Left lung (tissue), 10 donors: ENCODE measurements around the gene RFX4. TPM values are rescaled to one million over a fixed set of nuclear protein-coding genes. Genes with fewer than 3 reads are reported as not detected.

Experiments
- ATAC-seq: fragments of 200-7000 bp; cut with Tn5 transposase; one replicate; pipeline ENCODE4 v1.9.1; 2020; ENCODE audit warnings: moderate library complexity
- DNase-seq, 4 donors: peaks; one replicate each; pipeline ENCODE4 v3.0.0-alpha.2; 2013 to 2020
- H3K27ac ChIP-seq, 2 donors: fragments of 200-600 bp; sonication (generic) in 1 of 2; one replicate each; pipeline versions ENCODE4 v1.5.0 to v1.8.0; 2020 to 2021
- H3K27me3 ChIP-seq, 2 donors: fragments of 200-600 bp; sonication (generic) in 1 of 2; one replicate each; pipeline versions ENCODE4 v1.5.0 to v1.8.0; 2020 to 2021
- H3K36me3 ChIP-seq, 2 donors: fragments of 200-600 bp; sonication (generic) in 1 of 2; one replicate each; pipeline versions ENCODE4 v1.5.0 to v1.8.0; 2020 to 2021
- H3K4me1 ChIP-seq, 2 donors: fragments of 200-600 bp; one replicate each; pipeline ENCODE4 v1.8.0; 2021
- H3K4me3 ChIP-seq, 2 donors: fragments of 200-600 bp; sonication (generic) in 1 of 2; one replicate each; pipeline versions ENCODE4 v1.5.0 to v1.8.0; 2020 to 2021; ENCODE audit warnings: mild to moderate bottlenecking in 1 of 2
- H3K9me3 ChIP-seq, 2 donors: fragments of 200-600 bp; sonication (generic) in 1 of 2; one replicate each; pipeline versions ENCODE4 v1.5.0 to v1.8.0; 2020 to 2021
- intact Hi-C, 2 donors: fragments of 100-400 bp; cut with DNase I; formaldehyde crosslinking; loops; one replicate each; pipeline versions ENCODE4 v1.11.2 to v1.14.2; 2022
- polyA plus RNA-seq, 6 donors: library from polyadenylated mRNA; unstranded; fragments of 120-200 nt; gene quantifications; one replicate each; pipeline ENCODE4 v1.2.1, GENCODE V29; 2013; ENCODE audit not compliant: insufficient read length in 6 of 6
- total RNA-seq, 2 donors: library from RNA; stranded (reverse); fragmentation: NEBNext Ultra II Directional; extraction: Animal tissue kit (Norgen Biotek cat#: 25700); gene quantifications; one replicate each; pipeline ENCODE4 v1.2.1, GENCODE V29; 2021
- TF ChIP-seq, protein P1 (sequence below), 2 donors: fragments of 200-600 bp; sonication (generic) in 1 of 2; IDR thresholded peaks; one replicate each; pipeline versions ENCODE4 v1.5.0 to v1.8.0; 2021; ENCODE audit warnings: antibody characterized with exemption in 2 of 2
- donor health status: DM: no; HTN: yes; CAD: no.
- donor health status: DM: no; HTN: no; CAD: no.

Gene RFX4
- total and polyA plus RNA-seq, 8 donors: 0.09 TPM; not detected in 7

DNA sequence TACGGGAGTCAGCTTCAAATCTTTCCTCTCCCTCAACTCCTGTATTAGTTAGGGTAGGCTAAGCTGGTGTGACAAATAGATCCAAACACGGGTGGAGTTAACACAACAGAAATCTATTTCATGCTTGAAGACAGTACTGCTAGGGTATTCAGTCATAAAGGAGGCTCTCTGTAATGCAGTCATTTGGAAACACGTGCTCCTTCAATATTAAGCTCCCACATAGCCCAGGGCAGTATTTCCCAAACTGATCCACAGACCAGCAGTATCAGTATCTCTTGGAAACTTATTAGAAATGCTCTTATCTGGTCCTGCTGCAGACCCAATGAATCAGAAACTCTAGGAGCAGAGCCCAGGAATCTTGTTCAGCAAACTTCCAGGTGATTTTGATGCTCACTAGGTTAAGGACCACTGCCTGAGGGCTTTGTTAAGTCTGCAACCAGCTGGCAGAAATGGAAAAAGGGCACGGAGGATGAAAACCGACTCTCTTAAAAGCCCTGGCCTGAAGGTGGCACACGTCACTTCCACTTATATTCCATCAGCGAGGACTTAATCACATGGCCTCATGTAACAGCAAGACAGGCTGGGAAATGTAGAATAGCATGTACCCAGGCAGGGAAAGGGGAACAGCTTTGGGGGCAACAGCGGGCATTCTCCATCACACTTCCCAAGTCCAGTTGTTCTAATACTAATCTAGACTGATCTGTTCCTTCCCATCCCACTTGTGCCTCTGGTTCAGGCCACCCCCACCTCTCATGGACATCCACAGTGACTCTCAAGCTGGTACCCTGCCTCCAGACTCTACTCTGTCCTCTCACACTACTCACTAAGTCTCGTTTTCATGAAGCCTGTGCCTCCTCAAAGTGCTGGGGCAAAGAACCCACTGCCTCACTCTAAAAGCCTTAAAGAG lies 153.5 kb downstream of the RFX4 start:
- Histone ChIP-seq H3K27ac (no peak overlapping the region), H3K4me1 (peaks cover 0 to 2% of the 10 kb centered on the region in 2 donors), H3K36me3 (no peaks in the 10 kb centered on the region), H3K27me3 (no peaks in the 10 kb centered on the region), H3K9me3 (no peaks in the 10 kb centered on the region), H3K4me3 (no peak overlapping the region)
- DNase-seq: no peak
- TF ChIP-seq, protein P1, sequence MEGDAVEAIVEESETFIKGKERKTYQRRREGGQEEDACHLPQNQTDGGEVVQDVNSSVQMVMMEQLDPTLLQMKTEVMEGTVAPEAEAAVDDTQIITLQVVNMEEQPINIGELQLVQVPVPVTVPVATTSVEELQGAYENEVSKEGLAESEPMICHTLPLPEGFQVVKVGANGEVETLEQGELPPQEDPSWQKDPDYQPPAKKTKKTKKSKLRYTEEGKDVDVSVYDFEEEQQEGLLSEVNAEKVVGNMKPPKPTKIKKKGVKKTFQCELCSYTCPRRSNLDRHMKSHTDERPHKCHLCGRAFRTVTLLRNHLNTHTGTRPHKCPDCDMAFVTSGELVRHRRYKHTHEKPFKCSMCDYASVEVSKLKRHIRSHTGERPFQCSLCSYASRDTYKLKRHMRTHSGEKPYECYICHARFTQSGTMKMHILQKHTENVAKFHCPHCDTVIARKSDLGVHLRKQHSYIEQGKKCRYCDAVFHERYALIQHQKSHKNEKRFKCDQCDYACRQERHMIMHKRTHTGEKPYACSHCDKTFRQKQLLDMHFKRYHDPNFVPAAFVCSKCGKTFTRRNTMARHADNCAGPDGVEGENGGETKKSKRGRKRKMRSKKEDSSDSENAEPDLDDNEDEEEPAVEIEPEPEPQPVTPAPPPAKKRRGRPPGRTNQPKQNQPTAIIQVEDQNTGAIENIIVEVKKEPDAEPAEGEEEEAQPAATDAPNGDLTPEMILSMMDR (IDR thresholded peaks at IDR 0.05): no peak
- ATAC-seq: peak; percentile 32
- intact Hi-C loops: no loop called here

DNA sequence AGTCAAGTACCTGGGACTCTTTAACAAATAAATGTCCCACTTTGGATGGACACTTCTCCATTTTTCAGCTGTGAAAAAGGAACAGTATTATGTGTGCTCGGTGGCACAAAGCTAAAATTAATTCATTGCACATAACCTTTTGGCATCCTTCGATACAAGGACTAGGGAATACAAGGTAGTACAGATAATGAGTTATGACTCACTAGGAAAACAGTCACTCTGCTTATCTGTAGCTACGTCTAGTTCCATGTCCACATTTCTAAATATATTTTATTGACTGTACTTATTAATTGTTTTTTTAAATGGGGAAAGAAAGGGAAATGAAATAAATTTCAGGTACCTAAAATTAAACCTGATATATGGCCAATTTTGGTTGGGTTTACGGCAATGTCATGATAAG lies 156.5 kb downstream of the RFX4 start:
- no peaks in the 10 kb centered on the region for H3K9me3 ChIP-seq
- no peak overlapping the region for H3K27ac ChIP-seq
- TF ChIP-seq, protein P1 (IDR thresholded peaks at IDR 0.05): no peak
- DNase-seq (no peak), ATAC-seq (peak; percentile 58)
- no peaks in the 10 kb centered on the region for H3K36me3 ChIP-seq
- intact Hi-C loops: no loop called here
- H3K4me3 ChIP-seq: no peak overlapping the region
- H3K4me1 ChIP-seq: peaks cover 0 to 2% of the 10 kb centered on the region in 2 donors
- H3K27me3 ChIP-seq: peaks cover 0 to 14% of the 10 kb centered on the region in 2 donors

DNA sequence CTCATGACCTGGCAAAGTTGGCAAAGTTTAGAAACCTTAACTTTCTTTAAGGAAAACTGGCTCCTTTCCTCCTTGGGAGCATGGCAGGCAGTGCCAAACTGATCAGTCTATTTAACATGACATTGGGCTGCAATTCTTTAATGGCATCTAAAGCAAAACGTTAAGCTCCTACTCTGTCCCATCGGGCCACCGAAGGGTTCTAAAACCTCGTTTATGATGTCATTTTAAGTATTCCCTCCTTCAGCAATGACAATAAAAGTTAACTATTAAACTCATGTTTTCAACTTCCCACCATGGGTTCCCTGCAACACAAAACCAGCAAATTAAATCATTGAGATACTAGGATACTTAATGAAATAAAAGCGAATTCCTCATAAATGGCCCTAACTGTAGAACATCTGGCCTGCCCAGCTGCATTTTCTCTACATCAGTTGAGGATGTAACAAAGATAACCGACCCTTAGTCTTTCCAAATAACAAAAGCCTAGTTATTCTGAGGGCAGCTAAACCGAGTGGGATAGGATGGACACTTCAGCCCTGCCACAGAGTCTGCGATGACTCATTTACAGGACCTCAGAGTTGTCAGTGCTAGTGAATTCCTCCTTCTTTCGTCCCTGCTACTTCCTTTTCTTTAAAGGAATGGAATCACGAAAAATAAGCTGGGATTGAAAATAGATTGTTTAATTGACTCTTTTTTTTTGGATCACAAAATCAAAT lies 157.2 kb downstream of the RFX4 start:
- H3K4me3 ChIP-seq: no peak overlapping the region
- ATAC-seq (peak; percentile 48), DNase-seq (peak in 1 of 4 donors; percentile 35)
- TF ChIP-seq, protein P1 (IDR thresholded peaks at IDR 0.05): no peak
- peaks cover 0 to 14% of the 10 kb centered on the region in 2 donors for H3K27me3 ChIP-seq
- H3K36me3 ChIP-seq: no peaks in the 10 kb centered on the region
- H3K27ac ChIP-seq: no peak overlapping the region
- intact Hi-C loops: no loop called here
- H3K4me1 ChIP-seq: peaks cover 0 to 2% of the 10 kb centered on the region in 2 donors
- H3K9me3 ChIP-seq: no peaks in the 10 kb centered on the region

DNA sequence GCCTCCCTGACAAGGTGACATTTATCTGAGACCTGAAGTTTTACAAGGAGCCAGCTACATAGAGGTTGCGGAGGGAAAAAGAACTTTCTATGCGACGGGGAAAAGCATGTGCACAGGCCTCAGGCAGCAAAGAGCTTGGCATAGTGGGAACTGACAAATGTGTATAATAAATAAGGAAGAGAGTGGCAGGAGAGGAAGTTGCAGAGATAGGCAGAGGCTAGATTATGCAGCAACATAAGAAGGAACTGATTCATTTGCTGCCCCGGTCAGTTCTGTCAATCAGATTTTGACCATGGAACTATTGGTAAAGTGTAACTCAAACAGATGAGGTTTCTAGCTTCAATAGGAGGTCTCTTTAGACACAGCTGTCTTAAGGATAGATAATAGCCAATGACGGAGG lies 158.0 kb downstream of the RFX4 start:
- Histone ChIP-seq H3K27me3 (peaks cover 0 to 14% of the 10 kb centered on the region in 2 donors), H3K36me3 (no peaks in the 10 kb centered on the region), H3K4me3 (no peak overlapping the region), H3K9me3 (no peaks in the 10 kb centered on the region), H3K4me1 (peaks cover 0 to 2% of the 10 kb centered on the region in 2 donors), H3K27ac (no peak overlapping the region)
- ATAC-seq (peak; percentile 47), DNase-seq (no peak)
- intact Hi-C loops: no loop called here
- TF ChIP-seq, protein P1 (IDR thresholded peaks at IDR 0.05): no peak

DNA sequence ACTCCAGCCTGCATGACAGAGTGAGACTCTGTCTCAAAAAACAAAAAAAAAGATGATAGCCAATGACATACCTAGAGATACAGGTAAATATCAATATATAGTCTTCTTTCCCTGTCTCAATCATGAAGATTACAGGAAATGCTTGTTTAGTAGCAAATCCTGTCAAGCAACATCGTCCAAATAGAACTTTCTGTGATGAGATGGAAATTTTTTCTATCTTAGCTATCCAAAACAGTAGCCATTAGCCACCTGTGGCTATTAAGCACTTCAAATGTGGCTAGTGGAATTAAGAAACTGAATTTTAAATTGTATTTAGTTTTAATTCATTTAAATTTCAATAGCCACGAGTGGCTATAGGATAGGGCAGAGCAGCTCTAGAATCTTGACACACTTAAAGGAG lies 158.4 kb downstream of the RFX4 start:
- H3K27me3 ChIP-seq: peaks cover 0 to 14% of the 10 kb centered on the region in 2 donors
- H3K4me3 ChIP-seq: no peak overlapping the region
- H3K9me3 ChIP-seq: no peaks in the 10 kb centered on the region
- peaks cover 0 to 2% of the 10 kb centered on the region in 2 donors for H3K4me1 ChIP-seq
- no peaks in the 10 kb centered on the region for H3K36me3 ChIP-seq
- TF ChIP-seq, protein P1 (IDR thresholded peaks at IDR 0.05): no peak
- ATAC-seq: no peak
- intact Hi-C loops: no loop called here
- H3K27ac ChIP-seq: no peak overlapping the region
- DNase-seq: no peak
